ENCODE measurements around the gene ZCCHC7. TPM values are rescaled to one million over a fixed set of nuclear protein-coding genes. Genes with fewer than 3 reads are reported as not detected.

ZCCHC7 gene
- polyA plus RNA-seq, 3 donors = 8.7 to 12.9 (median 12.5) TPM

DNA sequence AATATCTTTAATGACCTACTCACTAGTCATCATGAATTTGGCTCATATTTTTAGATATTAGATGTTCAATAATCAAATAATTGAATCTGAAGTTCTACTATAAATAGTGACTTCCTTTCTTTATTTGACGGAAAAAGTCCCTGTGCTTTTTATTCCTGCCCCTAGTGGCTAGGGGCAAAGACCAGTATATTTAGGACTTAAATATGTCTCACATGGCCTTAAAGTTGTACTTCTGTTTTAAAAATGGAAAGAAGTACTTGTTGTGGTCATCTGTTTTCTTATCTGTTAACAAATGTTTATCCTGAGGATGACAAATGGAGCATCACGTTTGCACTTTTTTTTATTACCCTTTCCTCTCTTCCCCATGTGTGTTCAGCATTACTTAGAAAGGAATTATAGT is 212.9 kb downstream of the ZCCHC7 start:
- Mint-ChIP-seq H3K4me1 (no peaks in the 10 kb centered on the region), H3K9me3 (no peaks in the 10 kb centered on the region), H3K27ac (no peak overlapping the region), H3K27me3 (ENCODE audit: low read depth in 3 of 3) (no peaks in the 10 kb centered on the region), H3K36me3 (peaks cover 0 to 2% of the 10 kb centered on the region in 2 donors), H3K4me3 (no peak overlapping the region)
- Histone ChIP-seq H3K9ac (ENCODE audit: insufficient read depth, low read length, poor library complexity, severe bottlenecking) (no peak overlapping the region), H3K36me3 (replicated peaks in 1 of 2; ENCODE audit: control insufficient read depth in 1 of 2, insufficient read depth in 2 of 2, low read length in 2 of 2) (no peaks in the 10 kb centered on the region), H2AFZ (ENCODE audit: insufficient read depth, low read depth, low read length, poor library complexity, severe bottlenecking) (no peak overlapping the region), H3K9me3 (replicated peaks in 1 of 2; ENCODE audit: control insufficient read depth in 1 of 2, insufficient read depth in 1 of 2, low read length in 2 of 2) (no peaks in the 10 kb centered on the region), H3K27ac (ENCODE audit: low read depth in 1 of 2, low read length in 2 of 2) (no peak overlapping the region), H3K79me2 (ENCODE audit: insufficient read depth, low read length) (no peaks in the 10 kb centered on the region), H3K4me2 (replicated peaks; ENCODE audit: extremely low read depth, low read length, poor library complexity, severe bottlenecking) (no peak overlapping the region), H4K20me1 (ENCODE audit: insufficient read depth, low read length) (no peaks in the 10 kb centered on the region), H3K27me3 (ENCODE audit: control insufficient read depth in 2 of 2, insufficient read depth in 2 of 2, low read length in 2 of 2) (no peaks in the 10 kb centered on the region), H3K4me3 (replicated peaks in 1 of 3; ENCODE audit: low read depth in 2 of 3, low read length in 3 of 3) (no peak overlapping the region), H3K4me1 (ENCODE audit: control insufficient read depth in 1 of 2, insufficient read depth in 2 of 2, low read length in 2 of 2) (no peaks in the 10 kb centered on the region)
- intact Hi-C loops (cut with micrococcal nuclease) = no loop called here
- TF ChIP-seq, protein P1, sequence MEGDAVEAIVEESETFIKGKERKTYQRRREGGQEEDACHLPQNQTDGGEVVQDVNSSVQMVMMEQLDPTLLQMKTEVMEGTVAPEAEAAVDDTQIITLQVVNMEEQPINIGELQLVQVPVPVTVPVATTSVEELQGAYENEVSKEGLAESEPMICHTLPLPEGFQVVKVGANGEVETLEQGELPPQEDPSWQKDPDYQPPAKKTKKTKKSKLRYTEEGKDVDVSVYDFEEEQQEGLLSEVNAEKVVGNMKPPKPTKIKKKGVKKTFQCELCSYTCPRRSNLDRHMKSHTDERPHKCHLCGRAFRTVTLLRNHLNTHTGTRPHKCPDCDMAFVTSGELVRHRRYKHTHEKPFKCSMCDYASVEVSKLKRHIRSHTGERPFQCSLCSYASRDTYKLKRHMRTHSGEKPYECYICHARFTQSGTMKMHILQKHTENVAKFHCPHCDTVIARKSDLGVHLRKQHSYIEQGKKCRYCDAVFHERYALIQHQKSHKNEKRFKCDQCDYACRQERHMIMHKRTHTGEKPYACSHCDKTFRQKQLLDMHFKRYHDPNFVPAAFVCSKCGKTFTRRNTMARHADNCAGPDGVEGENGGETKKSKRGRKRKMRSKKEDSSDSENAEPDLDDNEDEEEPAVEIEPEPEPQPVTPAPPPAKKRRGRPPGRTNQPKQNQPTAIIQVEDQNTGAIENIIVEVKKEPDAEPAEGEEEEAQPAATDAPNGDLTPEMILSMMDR (IDR thresholded peaks at IDR 0.05) = no peak
- WGBS (ENCODE audit: insufficient coverage) = no CpG with 5 or more reads among the region's 2 CpGs
- DNase-seq = no peak

- Mint-ChIP-seq H3K9me3 (no peaks in the 10 kb centered on the region), H3K27me3 (ENCODE audit: low read depth in 3 of 3) (no peaks in the 10 kb centered on the region), H3K4me3 (no peak overlapping the region), H3K4me1 (no peaks in the 10 kb centered on the region), H3K36me3 (peaks cover 0 to 2% of the 10 kb centered on the region in 2 donors), H3K27ac (no peak overlapping the region)
- WGBS (ENCODE audit: insufficient coverage) = no CpG with 5 or more reads among the region's 3 CpGs
- H4K20me1 ChIP-seq (ENCODE audit: insufficient read depth, low read length) = no peaks in the 10 kb centered on the region
- TF ChIP-seq, protein P1 (IDR thresholded peaks at IDR 0.05) = no peak
- H3K9ac ChIP-seq (ENCODE audit: insufficient read depth, low read length, poor library complexity, severe bottlenecking) = no peak overlapping the region
- no peaks in the 10 kb centered on the region for H3K79me2 ChIP-seq (ENCODE audit: insufficient read depth, low read length)
- no peaks in the 10 kb centered on the region for H3K36me3 ChIP-seq (replicated peaks in 1 of 2; ENCODE audit: control insufficient read depth in 1 of 2, insufficient read depth in 2 of 2, low read length in 2 of 2)
- H3K4me3 ChIP-seq (replicated peaks in 1 of 3; ENCODE audit: low read depth in 2 of 3, low read length in 3 of 3) = no peak overlapping the region
- H3K4me1 ChIP-seq (ENCODE audit: control insufficient read depth in 1 of 2, insufficient read depth in 2 of 2, low read length in 2 of 2) = no peaks in the 10 kb centered on the region
- H3K27ac ChIP-seq (ENCODE audit: low read depth in 1 of 2, low read length in 2 of 2) = no peak overlapping the region
- no peaks in the 10 kb centered on the region for H3K27me3 ChIP-seq (ENCODE audit: control insufficient read depth in 2 of 2, insufficient read depth in 2 of 2, low read length in 2 of 2)
- no peak overlapping the region for H2AFZ ChIP-seq (ENCODE audit: insufficient read depth, low read depth, low read length, poor library complexity, severe bottlenecking)
- no peak overlapping the region for H3K4me2 ChIP-seq (replicated peaks; ENCODE audit: extremely low read depth, low read length, poor library complexity, severe bottlenecking)
- DNase-seq = no peak
- intact Hi-C loops (cut with micrococcal nuclease) = no loop called here
- H3K9me3 ChIP-seq (replicated peaks in 1 of 2; ENCODE audit: control insufficient read depth in 1 of 2, insufficient read depth in 1 of 2, low read length in 2 of 2) = no peaks in the 10 kb centered on the region
Measured at GRCh38 chr9:37335238-37335637, 214.9 kb downstream of the ZCCHC7 start.
